Measurements from ENCODE around the gene ROR2. TPM values are rescaled to one million over a fixed set of nuclear protein-coding genes. Genes with fewer than 3 reads are reported as not detected.

The ROR2 gene
- 16.5 and 16.8 TPM in 2 replicates for total RNA-seq

DNA sequence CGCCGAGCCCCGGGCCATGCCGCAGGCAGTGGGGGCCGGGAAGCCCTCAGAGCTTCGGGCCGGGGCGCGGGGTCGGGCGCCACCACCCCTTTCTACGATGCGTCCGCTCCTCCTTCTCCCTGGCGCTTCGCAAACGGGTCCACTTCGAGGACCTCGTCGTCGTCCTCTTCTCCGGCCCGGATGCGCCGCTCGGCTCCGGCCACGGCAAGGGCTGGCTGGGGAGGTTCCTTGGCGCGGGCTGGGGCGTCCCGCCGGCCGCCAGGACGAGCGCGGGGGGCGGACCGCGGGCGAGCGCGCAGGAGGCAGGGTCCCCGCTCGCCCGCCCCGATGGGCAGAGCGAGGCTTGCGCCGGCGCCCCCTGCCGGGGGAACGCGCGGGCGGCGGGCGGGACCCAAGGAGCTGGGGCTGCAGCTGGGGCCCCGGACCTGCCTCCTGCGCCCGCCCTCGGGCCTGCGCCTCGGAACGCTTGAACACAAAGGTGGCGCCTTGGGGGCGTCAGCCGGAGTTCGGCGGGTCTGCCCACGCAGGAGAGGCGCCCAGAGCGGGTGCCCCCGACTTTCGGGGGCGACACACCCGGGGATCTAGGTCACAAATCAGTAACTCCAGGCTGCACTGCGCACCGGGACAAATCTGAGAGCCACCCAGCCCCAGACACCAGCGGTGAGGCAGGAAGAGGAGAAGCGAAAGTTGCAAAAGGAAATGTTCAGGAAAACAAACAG lies at the start of gene ROR2:
ROR2 (minus strand) TSS at position 283 of the 719 bp plus-strand sequence.

Other genes starting within 250 kb of the ROR2 start
- 69.4 and 76.2 TPM in 2 replicates for gene SPTLC1, start 165.2 kb upstream of the ROR2 start, total RNA-seq